HCT116 (cell line): ENCODE results near the gene DAPK3. TPM values are rescaled to one million over a fixed set of nuclear protein-coding genes. Genes with fewer than 3 reads are reported as not detected.
A peak's percentile ranks its signal among the peaks of the same experiment; 100 is the strongest.

Source experiments
- ATAC-seq: fragments of 200-7000 bp; cut with Tn5 transposase; 2 replicates; pipeline ENCODE4 v1.9.1; 2020; ENCODE audit warnings: mild to moderate bottlenecking, moderate library complexity
- BruUV-seq: library from RNA; stranded (reverse); fragments of 400-500 nt; replicated peaks from 2 replicates; lab custom pipeline; 2021; lab: Mats Ljungman, UMichigan
- CTCF ChIA-PET: fragments of 300-600 bp; sonication (Branson Sonifier 250); formaldehyde crosslinking; loops from one replicate; lab custom pipeline; 2021; ENCODE audit warnings: antibody characterized with exemption; lab: Charles Lee
- POLR2A ChIA-PET: fragments of 300-600, 350-600 bp; sonication (Branson Sonifier 250); formaldehyde crosslinking; loops from one replicate; lab custom pipeline; 2021; ENCODE audit warnings: antibody characterized with exemption; lab: Charles Lee
- RAD21 ChIA-PET, 2 experiments: fragments of 300-600 bp; sonication (Branson Sonifier 250); formaldehyde crosslinking; loops; one replicate each; lab custom pipeline; 2023; ENCODE audit warnings: low total read pairs in 2 of 2; ENCODE audit not compliant: uncharacterized antibody in 2 of 2, unreplicated experiment in 2 of 2, low non-redundant PET in 1 of 2; lab: Charles Lee
- DNase-seq: peaks from one replicate; pipeline ENCODE4 v3.0.0-alpha.2; 2010; ENCODE audit warnings: low read depth, low spot score
- H2AFZ ChIP-seq: fragments of 200-600 bp; shearing (Covaris generic), sonication (generic); 2 replicates; pipeline ENCODE4 v1.6.1; 2017; ENCODE audit warnings: low read depth, mixed run types, mixed read lengths, antibody characterized with exemption, low read length; ENCODE audit not compliant: poor library complexity, severe bottlenecking
- H3K27ac ChIP-seq: 2 replicates; pipeline ENCODE4 v1.5.1; 2012; ENCODE audit warnings: low read depth, low read length
- H3K27me3 ChIP-seq: fragments of 200-600 bp; sonication (generic); 2 replicates; pipeline ENCODE4 v1.6.1; 2016; ENCODE audit warnings: mixed run types, low read length, mixed read lengths; ENCODE audit not compliant: insufficient read depth
- H3K36me3 ChIP-seq, 2 experiments: fragments of 200-500 bp in 1 of 2; fragments of 200-600 bp in 1 of 2; sonication (Bioruptor generic) in 1 of 2; sonication (generic) in 1 of 2; 2 replicates each; pipeline versions ENCODE4 v1.5.1 to v1.6.1; 2014 to 2016; ENCODE audit warnings: low read length in 2 of 2, inconsistent platforms in 1 of 2, mixed read lengths in 1 of 2, mixed run types in 1 of 2; ENCODE audit not compliant: insufficient read depth in 2 of 2, control insufficient read depth in 1 of 2
- H3K4me1 ChIP-seq, 2 experiments: fragments of 200-600 bp in 1 of 2; sonication (generic) in 1 of 2; 2 replicates each; pipeline versions ENCODE4 v1.5.1 to v1.6.1; 2012 to 2017; ENCODE audit warnings: low read length in 2 of 2, inconsistent platforms in 1 of 2, mild to moderate bottlenecking in 1 of 2, mixed read lengths in 1 of 2, mixed run types in 1 of 2, moderate library complexity in 1 of 2; ENCODE audit not compliant: insufficient read depth in 2 of 2, control insufficient read depth in 1 of 2
- H3K4me2 ChIP-seq: fragments of 200-600 bp; sonication (generic); 2 replicates; pipeline ENCODE4 v1.6.1; 2017; ENCODE audit warnings: mixed run types, low read length, mixed read lengths
- H3K4me3 ChIP-seq, 2 experiments: fragments of 200-600 bp in 1 of 2; sonication (generic) in 1 of 2; replicated peaks in 1 of 2; 2 replicates each; pipeline ENCODE4 v1.5.1; 2011 to 2016; ENCODE audit warnings: low read length in 2 of 2, control low read depth in 1 of 2, low read depth in 1 of 2, mild to moderate bottlenecking in 1 of 2, mixed read lengths in 1 of 2, mixed run types in 1 of 2
- H3K79me2 ChIP-seq: fragments of 200-600 bp; sonication (generic); 2 replicates; pipeline ENCODE4 v1.6.1; 2017; ENCODE audit warnings: mild to moderate bottlenecking, mixed run types, low read length, moderate library complexity, mixed read lengths; ENCODE audit not compliant: insufficient read depth
- H3K9ac ChIP-seq: fragments of 200-600 bp; sonication (generic); 2 replicates; pipeline ENCODE4 v1.6.1; 2016; ENCODE audit warnings: low read length, mixed read lengths
- H3K9me2 ChIP-seq: fragments of 200-600 bp; sonication (generic), shearing (Covaris generic); 2 replicates; pipeline ENCODE4 v1.6.1; 2017; ENCODE audit warnings: mixed run types, mild to moderate bottlenecking, moderate library complexity; ENCODE audit not compliant: insufficient read depth
- H3K9me3 ChIP-seq, 2 experiments: fragments of 200-500 bp in 1 of 2; fragments of 200-600 bp in 1 of 2; sonication (Bioruptor generic) in 1 of 2; sonication (generic) in 1 of 2; 2 replicates each; pipeline ENCODE4 v1.6.1; 2014 to 2017; ENCODE audit warnings: low read length in 2 of 2, mixed read lengths in 2 of 2, inconsistent platforms in 1 of 2, low read depth in 1 of 2, mild to moderate bottlenecking in 1 of 2, mixed run types in 1 of 2, moderate library complexity in 1 of 2; ENCODE audit not compliant: control insufficient read depth in 1 of 2, insufficient read depth in 1 of 2
- H4K20me1 ChIP-seq: fragments of 200-600 bp; sonication (generic), shearing (Covaris generic); 2 replicates; pipeline ENCODE4 v1.6.1; 2017; ENCODE audit warnings: mixed run types, mild to moderate bottlenecking, moderate library complexity; ENCODE audit not compliant: insufficient read depth
- CBX3 ChIP-seq: IDR thresholded peaks from 2 replicates; pipeline ENCODE4 v1.6.1; 2012; ENCODE audit warnings: low read depth
- CEBPB ChIP-seq: IDR thresholded peaks from 2 replicates; pipeline ENCODE4 v1.6.1; 2012; ENCODE audit warnings: low read depth
- EGR1 ChIP-seq: IDR thresholded peaks from 2 replicates; pipeline ENCODE4 v1.6.1; 2012; ENCODE audit warnings: low read depth
- EZH2 ChIP-seq: fragments of 200-600 bp; sonication (generic); IDR thresholded peaks from 2 replicates; pipeline ENCODE4 v1.6.1; 2017; ENCODE audit warnings: antibody characterized with exemption, mixed run types
- EZH2phosphoT487 ChIP-seq: fragments of 200-600 bp; IDR thresholded peaks from 2 replicates; pipeline ENCODE4 v1.6.1; 2018; ENCODE audit warnings: antibody characterized with exemption, borderline replicate concordance
- FOSL1 ChIP-seq: IDR thresholded peaks from 2 replicates; pipeline ENCODE4 v1.6.1; 2012; ENCODE audit warnings: low read depth
- JUND ChIP-seq: IDR thresholded peaks from 2 replicates; pipeline ENCODE4 v1.6.1; 2012
- MAX ChIP-seq: IDR thresholded peaks from 2 replicates; pipeline ENCODE4 v1.6.1; 2012
- POLR2AphosphoS5 ChIP-seq: IDR thresholded peaks from 2 replicates; pipeline ENCODE4 v1.6.1; 2011; ENCODE audit warnings: mild to moderate bottlenecking, low read depth, low read length, moderate library complexity
- RAD21 ChIP-seq: IDR thresholded peaks from 2 replicates; pipeline ENCODE4 v1.6.1; 2012; ENCODE audit warnings: low read depth, mild to moderate bottlenecking
- SP1 ChIP-seq: IDR thresholded peaks from 2 replicates; pipeline ENCODE4 v1.6.1; 2012; ENCODE audit warnings: low read depth
- SRF ChIP-seq: IDR thresholded peaks from 2 replicates; pipeline ENCODE4 v1.6.1; 2012; ENCODE audit warnings: low read depth
- TCF7L2 ChIP-seq: IDR thresholded peaks from 2 replicates; pipeline ENCODE4 v1.7.0; 2011; ENCODE audit warnings: borderline replicate concordance, inconsistent platforms; ENCODE audit not compliant: insufficient read depth, insufficient read length; ENCODE audit errors: extremely low read depth
- YY1 ChIP-seq: IDR thresholded peaks from 2 replicates; pipeline ENCODE4 v1.6.1; 2011; ENCODE audit warnings: low read length, low read depth, moderate library complexity, mild to moderate bottlenecking; ENCODE audit not compliant: insufficient replicate concordance; ENCODE audit errors: extremely low read depth
- ZBTB33 ChIP-seq: IDR thresholded peaks from 2 replicates; pipeline ENCODE4 v1.6.1; 2011; ENCODE audit warnings: mild to moderate bottlenecking, low read length, moderate library complexity; ENCODE audit not compliant: insufficient replicate concordance; ENCODE audit errors: extremely low read depth
- ZFX ChIP-seq: fragments of 450-650 bp; IDR thresholded peaks from 2 replicates; pipeline ENCODE4 v1.6.1; 2017
- ZNF274 ChIP-seq: fragments of 200-500 bp; sonication (Bioruptor generic); IDR thresholded peaks from 2 replicates; pipeline ENCODE4 v1.6.1; 2014; ENCODE audit warnings: mild to moderate bottlenecking, low read depth, low read length, inconsistent platforms
- intact Hi-C: fragments of 100-400 bp; cut with micrococcal nuclease; formaldehyde crosslinking; loops from 2 replicates; pipeline ENCODE4 v1.10.0; 2022
- total RNA-seq: library from RNA; stranded (reverse); gene quantifications from one replicate; pipeline ENCODE4 v1.2.1, GENCODE V29; 2021; ENCODE audit not compliant: unreplicated experiment

The DAPK3 gene
- total RNA-seq, 1 experiment from 2014 or later = 54.8 TPM

- no peaks in the 10 kb centered on the region for H3K9me2 ChIP-seq
- H3K9ac ChIP-seq = no peak overlapping the region
- no TSS peak for BruUV-seq
- ATAC-seq = 0 out of 2 replicates have a peak, but pooled peaks have one; percentile 2
- ChIA-PET CTCF (interaction anchor here (0.8 kb wide), 1 partner anchor 8 kb away, joined by 4 read pairs; no protein-coding TSS in a partner anchor), POLR2A (interaction anchor here (2.5 kb wide), 1 partner anchor 10 kb away, joined by 11 read pairs; no protein-coding TSS in a partner anchor), RAD21 (no interaction called here)
- no peak for DNase-seq
- H3K79me2 ChIP-seq = peaks cover 91% of the 10 kb centered on the region
- peaks cover 80% of the 10 kb centered on the region; the same call in 1 of the 2 replicates for H4K20me1 ChIP-seq
- no peaks in the 10 kb centered on the region for H3K9me3 ChIP-seq
- peaks cover 6 to 29% of the 10 kb centered on the region in 2 experiments; a peak in 3 of 4 replicates for H3K4me1 ChIP-seq
- no peaks in the 10 kb centered on the region for H3K27me3 ChIP-seq
- no peak overlapping the region for H3K4me2 ChIP-seq
- 0 out of 2 replicates have a peak overlapping the region, but pooled peaks have one; percentile 8 for H3K27ac ChIP-seq
- TF ChIP-seq POLR2AphosphoS5 (no peak), MAX (no peak), EGR1 (no peak), EZH2 (no peak), ZFX (no peak), JUND (no peak), EZH2phosphoT487 (no peak), RAD21 (no peak), YY1 (no peak), SP1 (no peak), SRF (no peak), ZNF274 (no peak), CEBPB (no peak), CBX3 (no peak), TCF7L2 (no peak), ZBTB33 (no peak), FOSL1 (no peak)
- H3K36me3 ChIP-seq = peaks cover 74 to 89% of the 10 kb centered on the region in 2 experiments
- intact Hi-C loops = no loop called here
- no peak overlapping the region for H2AFZ ChIP-seq
- H3K4me3 ChIP-seq = no peak overlapping the region
Measured at GRCh38 chr19:3979289-3979673, 8.4 kb upstream of the DAPK3 start.
